D721Med (cell line): ENCODE results near the gene STAB2.

ENCODE experiments used
- DNase-seq: peaks from one replicate; pipeline ENCODE4 v3.0.0; 2011; ENCODE audit warnings: low spot score; ENCODE audit not compliant: insufficient read length
- FAIRE-seq: peaks from 2 replicates; lab custom pipeline; 2011; peaks lifted over from hg19 to GRCh38; lab: Jason Lieb, UNC
- CTCF ChIP-seq: IDR thresholded peaks from 2 replicates; pipeline ENCODE4 v1.5.1; 2012; ENCODE audit warnings: mild to moderate bottlenecking, control low read depth; ENCODE audit not compliant: insufficient read depth; ENCODE audit errors: missing control alignments

Gene STAB2

GRCh38 chr12:103569278-103569677 lies 17.8 kb upstream of the STAB2 start:
- no peak for TF ChIP-seq CTCF
- no peak for FAIRE-seq

GRCh38 chr12:103571286-103571685 lies 15.8 kb upstream of the STAB2 start:
- DNase-seq (no peak), FAIRE-seq (no peak)
- TF ChIP-seq CTCF: no peak

More at GRCh38 chr12:103569278-103569677, 17.8 kb upstream of the STAB2 start:
- no peak for DNase-seq

DNA sequence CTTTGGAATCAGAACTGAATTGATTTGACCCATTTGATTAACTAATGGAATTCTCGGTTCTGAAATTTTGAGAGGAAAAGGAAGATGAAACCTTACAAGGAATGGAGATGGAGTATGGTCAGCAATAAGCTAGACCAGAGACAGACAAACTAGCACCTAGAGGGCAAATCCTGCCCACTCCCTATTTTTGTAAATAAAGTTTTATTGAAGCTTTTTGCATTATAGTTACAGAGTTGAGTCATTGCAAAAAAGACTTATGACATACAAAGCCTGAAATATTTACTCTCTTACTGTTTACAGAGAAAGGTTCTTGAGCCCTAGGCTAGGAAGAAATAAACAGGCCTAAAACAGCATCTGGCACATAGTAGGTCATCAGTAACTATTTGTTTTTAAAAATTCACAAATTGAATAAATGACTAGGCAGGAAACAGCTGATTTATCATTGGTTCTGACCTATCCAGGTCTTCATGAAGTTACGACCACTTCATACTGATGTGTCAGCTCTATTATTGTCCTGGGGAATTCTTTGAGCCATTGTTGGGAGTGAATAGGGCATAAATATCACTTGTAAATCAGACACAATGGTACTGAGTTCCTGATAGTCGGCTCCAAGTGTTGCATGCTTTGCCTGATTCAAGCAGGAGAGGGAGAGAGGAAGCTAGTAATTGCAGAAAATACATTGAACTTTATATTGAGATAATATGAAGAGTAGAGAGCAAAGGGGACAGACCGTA lies 14.6 kb upstream of the STAB2 start:
- no peak for TF ChIP-seq CTCF
- FAIRE-seq (no peak), DNase-seq (no peak)

- no peak for TF ChIP-seq CTCF
- FAIRE-seq (no peak), DNase-seq (no peak)
These were observed 13.9 kb upstream of the STAB2 start for GRCh38 chr12:103573185-103573584.

GRCh38 chr12:103578926-103579325 lies 8.1 kb upstream of the STAB2 start:
- DNase-seq (no peak), FAIRE-seq (no peak)
- no peak for TF ChIP-seq CTCF

DNA sequence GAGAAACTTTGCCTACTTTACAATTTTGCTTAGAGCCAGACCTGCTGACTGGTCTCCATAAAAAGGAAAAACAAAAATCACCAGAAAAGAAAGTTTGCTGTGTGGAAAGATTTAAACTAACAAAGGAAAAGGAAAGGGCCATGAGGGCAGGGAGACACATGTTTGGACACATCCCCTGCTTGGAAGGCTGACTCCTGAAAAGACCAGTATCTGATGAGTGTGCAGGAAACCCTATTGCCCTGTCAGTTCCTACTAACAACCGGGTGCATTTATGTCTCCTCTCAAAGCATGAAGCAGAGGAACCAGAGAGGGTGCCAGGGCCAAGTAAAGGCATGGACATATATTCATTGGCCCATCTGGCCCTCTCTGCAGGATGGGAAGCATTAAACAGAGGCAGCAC lies 7.0 kb upstream of the STAB2 start:
- DNase-seq: no peak
- FAIRE-seq: no peak
- TF ChIP-seq CTCF: no peak

DNA sequence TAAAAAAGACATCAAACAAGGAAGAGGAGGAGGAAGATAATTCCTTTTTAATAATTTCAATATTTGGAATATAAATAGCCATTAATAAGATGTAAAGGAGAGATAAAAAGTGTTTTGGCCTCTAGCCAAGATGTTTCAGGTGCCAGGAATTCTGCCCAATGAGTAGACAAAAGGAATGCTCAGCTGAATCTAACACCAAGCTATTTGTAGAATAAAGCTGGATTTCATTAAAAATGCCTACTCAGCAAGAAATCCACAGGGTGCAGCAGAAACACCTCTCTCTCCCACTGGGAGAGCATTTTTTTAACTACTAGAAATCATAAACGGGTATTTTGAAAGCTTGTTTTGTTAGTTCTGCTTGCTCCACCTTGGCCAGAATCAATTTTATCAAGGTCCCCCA lies 4.1 kb upstream of the STAB2 start:
- FAIRE-seq (no peak), DNase-seq (no peak)
- TF ChIP-seq CTCF: no peak
